Stimulated activated CD8-positive, alpha-beta memory T cell treated with anti-CD3 and anti-CD28 coated beads, Interleukin-7, amount 100 ng/mL, for 24 hours (primary cell): ENCODE data around the gene FOXN3.

Source experiments
- DNase-seq: peaks from one replicate; pipeline ENCODE4 v3.0.0-alpha.2; 2020; ENCODE audit warnings: low read depth

The FOXN3 gene

GRCh38 chr14:89359477-89360222 lies 57.4 kb downstream of the FOXN3 start:
- no peak for DNase-seq

- DNase-seq: no peak
These were observed 59.3 kb downstream of the FOXN3 start for GRCh38 chr14:89357655-89358297.

- no peak for DNase-seq
These were observed 60.1 kb downstream of the FOXN3 start for GRCh38 chr14:89356927-89357326.

GRCh38 chr14:89356496-89356895 lies 60.5 kb downstream of the FOXN3 start:
- no peak for DNase-seq

GRCh38 chr14:89353766-89354113 lies 63.3 kb downstream of the FOXN3 start:
- DNase-seq: no peak

- no peak for DNase-seq
These were observed 63.9 kb downstream of the FOXN3 start for GRCh38 chr14:89352976-89353765.

- DNase-seq: no peak
These were observed 65.3 kb downstream of the FOXN3 start for GRCh38 chr14:89351516-89352404.

- DNase-seq: no peak
These were observed 65.9 kb downstream of the FOXN3 start for GRCh38 chr14:89351221-89351515.

GRCh38 chr14:89350152-89350551 lies 66.9 kb downstream of the FOXN3 start:
- no peak for DNase-seq

GRCh38 chr14:89349171-89350008 lies 67.6 kb downstream of the FOXN3 start:
- no peak for DNase-seq

GRCh38 chr14:89348722-89349121 lies 68.3 kb downstream of the FOXN3 start:
- no peak for DNase-seq

- DNase-seq: no peak
These were observed 69.1 kb downstream of the FOXN3 start for GRCh38 chr14:89347885-89348284.

- DNase-seq: no peak
These were observed 72.1 kb downstream of the FOXN3 start for GRCh38 chr14:89344920-89345254.

GRCh38 chr14:89343356-89343755 lies 73.7 kb downstream of the FOXN3 start:
- no peak for DNase-seq

- DNase-seq: no peak
These were observed 75.0 kb downstream of the FOXN3 start for GRCh38 chr14:89342049-89342448.

- DNase-seq: no peak
These were observed 76.5 kb downstream of the FOXN3 start for GRCh38 chr14:89340200-89341181.

GRCh38 chr14:89339579-89339978 lies 77.5 kb downstream of the FOXN3 start:
- DNase-seq: no peak

GRCh38 chr14:89339158-89339557 lies 77.9 kb downstream of the FOXN3 start:
- DNase-seq: no peak

- DNase-seq: no peak
These were observed 80.7 kb downstream of the FOXN3 start for GRCh38 chr14:89336338-89336737.

- DNase-seq: no peak
These were observed 85.0 kb downstream of the FOXN3 start for GRCh38 chr14:89332031-89332430.
